ENCODE measurements around the gene NHS. TPM values are rescaled to one million over a fixed set of nuclear protein-coding genes. Genes with fewer than 3 reads are reported as not detected.

NHS gene
- total and polyA plus RNA-seq, 2 of the 13 experiments (the other 11 are each of a cell fraction or from before 2014, with no cell fraction given) = 0.02 TPM; not detected in 1

DNA sequence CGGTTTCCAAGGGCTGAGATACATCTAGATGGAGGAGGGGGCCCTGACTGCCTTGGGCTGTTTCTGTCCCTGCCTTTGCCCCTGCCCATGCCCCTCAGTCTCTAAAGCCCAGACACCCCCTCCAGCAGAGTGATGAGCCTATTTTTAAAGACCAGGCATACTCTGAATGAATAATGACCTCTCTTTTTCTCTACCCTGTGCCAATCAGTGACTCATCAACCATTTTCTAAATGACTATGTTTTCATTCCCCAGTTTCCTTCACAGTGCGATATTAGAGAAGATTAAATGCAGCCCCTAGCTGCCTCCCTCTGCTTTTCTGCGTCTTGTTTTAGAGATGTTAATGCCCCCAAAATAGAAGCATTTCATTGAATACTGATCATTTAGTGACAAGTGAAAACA is 15.5 kb upstream of the NHS start:
- no peak overlapping the region for H3K4me2 ChIP-seq (ENCODE audit: low read depth, low read length)
- H3K4me3 ChIP-seq (replicated peaks in 1 of 3; ENCODE audit: insufficient read depth in 1 of 3, low read depth in 2 of 3, low read length in 3 of 3) = no peak overlapping the region
- POLR2A ChIA-PET = no interaction called here
- H3K4me1 ChIP-seq (ENCODE audit: insufficient read depth, low read length) = no peaks in the 10 kb centered on the region
- FAIRE-seq (no peak), ATAC-seq (no peak), DNase-seq (ENCODE audit: low spot score) (no peak)
- 58% methylated on average over 2 of the region's 3 CpGs for WGBS (ENCODE audit: low lambda C conversion rate)
- no peaks in the 10 kb centered on the region for H3K9me3 ChIP-seq (ENCODE audit: low read length)
- H2AFZ ChIP-seq (ENCODE audit: low read length) = no peak overlapping the region
- no peaks in the 10 kb centered on the region for H3K36me3 ChIP-seq (replicated peaks in 1 of 2; ENCODE audit: control insufficient read depth in 1 of 2, insufficient read depth in 2 of 2, low read length in 2 of 2)
- H3K79me2 ChIP-seq (ENCODE audit: insufficient read depth, low read length) = no peaks in the 10 kb centered on the region
- TF ChIP-seq MBD4 (IDR thresholded peaks at IDR 0.05; ENCODE audit: borderline replicate concordance, low read length) = no peak
- no peak for TF ChIP-seq LCORL (IDR thresholded peaks at IDR 0.05)
- no peak for TF ChIP-seq LCORL (CRISPR knock-in tag; IDR thresholded peaks at IDR 0.05)
- no peak for TF ChIP-seq ZGPAT (CRISPR knock-in tag; IDR thresholded peaks at IDR 0.05)
- TF ChIP-seq NCOA1 (CRISPR knock-in tag; IDR thresholded peaks at IDR 0.05) = no peak
- TF ChIP-seq ZFYVE20 (CRISPR knock-in tag; IDR thresholded peaks at IDR 0.05; ENCODE audit: borderline replicate concordance, low read depth) = no peak
- TF ChIP-seq ZNF180 (CRISPR knock-in tag; IDR thresholded peaks at IDR 0.05; ENCODE audit: borderline replicate concordance, low read depth) = no peak
- TF ChIP-seq SMAD3 (CRISPR knock-in tag; IDR thresholded peaks at IDR 0.05) = no peak
- TF ChIP-seq ZNF672 (CRISPR knock-in tag; IDR thresholded peaks at IDR 0.05) = no peak
- no peak for TF ChIP-seq ZNF766 (CRISPR knock-in tag; IDR thresholded peaks at IDR 0.05; ENCODE audit: borderline replicate concordance)
- TF ChIP-seq KLF6 (CRISPR knock-in tag; IDR thresholded peaks at IDR 0.05) = no peak
- TF ChIP-seq ZNF225 (CRISPR knock-in tag; IDR thresholded peaks at IDR 0.05) = no peak
- TF ChIP-seq HIVEP1 (CRISPR knock-in tag; IDR thresholded peaks at IDR 0.05) = no peak
- TF ChIP-seq GTF2F1 (IDR thresholded peaks at IDR 0.05; ENCODE audit: low read length) = no peak
- TF ChIP-seq REL (CRISPR knock-in tag; conservative IDR thresholded peaks at IDR 0.05) = no peak
- no peak for TF ChIP-seq ZNF24 (IDR thresholded peaks at IDR 0.05)
- no peak for TF ChIP-seq TCF12 (IDR thresholded peaks at IDR 0.05)
- no peak for TF ChIP-seq TCF12 (CRISPR knock-in tag; IDR thresholded peaks at IDR 0.05)
- in situ Hi-C loops (cut with HindIII; ENCODE audit: extremely low pct_ligation_motif_present, low pct_unique_long_range_greater_than_20kb) = no loop called here
- no peak overlapping the region for H3K9ac ChIP-seq (ENCODE audit: insufficient read depth, low read depth, low read length)
- BruUV-seq (replicated peaks) = no TSS peak
- CTCF ChIA-PET (ENCODE audit: low intra/inter-chr PET ratio, low total read pairs) = no interaction called here
- no peak overlapping the region for H3K27ac ChIP-seq (ENCODE audit: extremely low read length, insufficient read depth, low read length)
- intact Hi-C loops (cut with micrococcal nuclease; ENCODE audit: unreplicated experiment) = no loop called here
- H3K27me3 ChIP-seq (ENCODE audit: control insufficient read depth in 1 of 2, insufficient read depth in 2 of 2, low read length in 2 of 2) = no peaks in the 10 kb centered on the region
- H4K20me1 ChIP-seq (ENCODE audit: insufficient read depth, low read length) = no peaks in the 10 kb centered on the region
